Stimulated activated CD8-positive, alpha-beta memory T cell treated with anti-CD3 and anti-CD28 coated beads, Interleukin-12 subunit alpha, Interleukin-12 subunit beta, amount 100 ng/mL, for 1 hour (primary cell): ENCODE data around the gene IRF2BPL.

ENCODE experiments used
- DNase-seq: peaks from one replicate; pipeline ENCODE4 v3.0.0-alpha.2; 2020; ENCODE audit warnings: low read depth

IRF2BPL gene

GRCh38 chr14:77053046-77053841, 24.7 kb upstream of the IRF2BPL start:
- DNase-seq, result peak; percentile 77

DNA sequence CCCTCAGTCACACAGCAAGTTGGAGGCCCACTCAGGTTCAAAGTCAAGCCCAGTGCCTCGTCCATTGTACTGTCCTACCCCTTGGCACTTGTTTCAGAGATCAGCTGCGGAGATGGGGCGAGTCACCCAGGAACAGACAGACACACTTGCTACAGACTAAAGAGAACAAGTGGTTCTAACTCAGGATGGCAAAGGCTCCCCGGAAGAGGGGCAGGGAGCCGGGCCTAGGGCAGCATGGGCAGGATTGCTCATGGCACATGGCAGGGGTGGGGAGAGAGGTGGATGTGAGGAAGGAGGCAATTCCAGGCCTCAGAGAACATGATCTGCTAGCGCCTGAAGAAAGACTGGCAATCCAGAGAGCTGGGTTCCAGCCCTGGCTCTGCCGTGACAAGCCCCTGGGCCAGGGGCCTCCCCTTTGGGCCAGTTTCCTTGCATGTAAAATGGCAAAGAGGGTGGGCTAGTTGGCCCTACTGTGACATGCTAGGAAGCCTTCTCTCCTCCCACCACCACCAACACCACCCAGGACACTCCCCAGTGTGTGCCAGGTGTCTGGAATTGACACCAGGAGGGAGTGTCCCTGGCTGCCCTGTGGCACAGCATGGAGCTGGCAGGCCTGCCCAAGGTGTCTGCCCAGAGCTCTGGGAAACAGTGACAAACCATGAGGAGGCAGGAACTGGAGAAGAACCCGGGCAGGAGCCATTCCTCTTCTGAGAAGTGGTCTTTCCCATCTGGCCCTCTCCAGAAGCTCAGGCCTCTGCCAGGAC, 24.0 kb upstream of the IRF2BPL start:
- no peak for DNase-seq

DNA sequence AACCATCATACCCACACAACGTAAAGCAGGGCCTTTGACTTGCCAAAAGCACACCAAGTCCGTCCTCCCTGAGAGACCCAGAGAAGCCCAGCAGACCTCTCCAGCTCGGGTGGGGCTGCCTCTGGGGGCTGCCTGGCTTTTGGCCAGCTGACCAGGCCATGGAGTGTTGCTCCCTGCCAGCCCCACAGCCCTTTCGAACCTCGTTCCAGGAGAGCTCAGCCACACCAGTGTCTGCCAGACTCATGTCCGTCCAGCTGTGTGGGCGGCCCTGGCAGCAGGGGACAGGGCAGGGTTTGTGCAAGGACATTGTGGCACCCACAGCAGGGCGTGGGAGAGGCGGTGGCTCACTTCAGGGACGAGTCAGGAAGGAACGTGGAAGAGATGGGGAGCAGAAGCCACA, 22.6 kb upstream of the IRF2BPL start:
- DNase-seq, result no peak

GRCh38 chr14:77046721-77047120, 18.2 kb upstream of the IRF2BPL start:
- no peak for DNase-seq

DNA sequence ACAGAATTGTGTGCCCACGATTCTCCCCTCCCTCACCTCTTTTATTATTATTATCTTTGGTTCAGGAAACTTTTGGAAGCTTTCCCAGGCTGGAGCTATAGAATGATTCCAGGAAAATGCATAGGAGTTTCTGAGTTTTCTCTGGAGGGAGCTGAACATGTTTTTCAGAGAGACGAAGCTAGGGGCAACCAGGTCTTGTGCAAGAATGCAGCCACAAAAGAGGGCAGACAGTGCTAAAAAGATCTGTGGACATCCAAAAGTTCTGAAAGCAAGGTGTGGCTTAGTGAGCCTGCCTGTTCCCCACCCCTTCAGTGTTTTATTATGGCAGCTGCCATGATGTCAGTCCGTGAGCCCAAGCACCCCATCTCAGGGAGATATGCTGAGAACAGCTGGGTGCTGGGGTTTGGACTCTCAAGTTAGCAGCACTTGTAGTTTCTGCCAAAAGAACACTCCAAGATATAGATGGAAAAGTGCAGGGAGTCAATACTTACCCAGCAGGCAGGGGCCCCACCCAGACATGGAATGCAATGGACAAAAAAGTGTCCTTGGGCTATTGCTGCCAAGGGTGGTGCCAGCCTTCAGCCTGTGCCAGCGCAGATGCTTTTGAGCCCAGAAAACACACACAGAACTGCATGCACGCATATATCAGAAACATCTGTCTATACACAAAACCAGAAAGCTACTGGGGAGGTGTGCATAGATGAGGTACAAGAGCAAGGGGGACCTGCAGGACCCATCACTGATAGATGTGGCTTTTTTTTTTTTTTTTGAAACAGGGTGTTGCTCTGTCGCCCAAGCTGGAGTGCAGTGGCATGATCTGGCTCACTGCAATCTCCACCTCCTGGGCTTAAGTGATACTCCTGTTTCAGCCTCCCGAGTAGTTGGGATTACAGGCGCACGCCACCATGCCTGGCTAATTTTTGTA, 17.0 kb upstream of the IRF2BPL start:
- no peak for DNase-seq

DNA sequence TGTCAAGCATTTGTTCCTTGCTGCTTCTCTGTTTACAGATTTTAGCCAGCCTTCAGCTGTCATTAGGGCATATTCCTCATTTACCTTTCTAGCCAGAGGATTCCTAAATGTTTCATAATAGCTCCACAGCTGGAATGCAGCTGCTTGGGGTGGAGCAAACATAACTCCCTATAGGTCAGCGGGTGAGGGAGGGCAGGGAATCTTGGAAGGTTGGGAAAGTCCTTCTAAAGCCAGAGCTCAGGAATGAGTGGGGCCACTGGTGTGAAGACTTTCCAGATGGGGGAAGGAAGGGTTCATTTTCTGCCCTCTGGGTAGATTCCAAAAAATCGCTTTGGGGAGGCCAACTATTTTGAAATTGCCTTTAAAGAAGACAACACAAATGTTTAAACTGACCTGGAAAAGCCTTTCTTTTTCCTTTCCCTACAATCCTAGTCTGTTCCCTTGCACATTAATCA, 16.3 kb upstream of the IRF2BPL start:
- DNase-seq, result no peak

GRCh38 chr14:77043984-77044485, 15.5 kb upstream of the IRF2BPL start:
- DNase-seq, result no peak

GRCh38 chr14:77043177-77043983, 14.9 kb upstream of the IRF2BPL start:
- DNase-seq, result no peak

GRCh38 chr14:77041881-77042545, 13.5 kb upstream of the IRF2BPL start:
- no peak for DNase-seq

GRCh38 chr14:77040741-77041653, 12.5 kb upstream of the IRF2BPL start:
- no peak for DNase-seq

DNA sequence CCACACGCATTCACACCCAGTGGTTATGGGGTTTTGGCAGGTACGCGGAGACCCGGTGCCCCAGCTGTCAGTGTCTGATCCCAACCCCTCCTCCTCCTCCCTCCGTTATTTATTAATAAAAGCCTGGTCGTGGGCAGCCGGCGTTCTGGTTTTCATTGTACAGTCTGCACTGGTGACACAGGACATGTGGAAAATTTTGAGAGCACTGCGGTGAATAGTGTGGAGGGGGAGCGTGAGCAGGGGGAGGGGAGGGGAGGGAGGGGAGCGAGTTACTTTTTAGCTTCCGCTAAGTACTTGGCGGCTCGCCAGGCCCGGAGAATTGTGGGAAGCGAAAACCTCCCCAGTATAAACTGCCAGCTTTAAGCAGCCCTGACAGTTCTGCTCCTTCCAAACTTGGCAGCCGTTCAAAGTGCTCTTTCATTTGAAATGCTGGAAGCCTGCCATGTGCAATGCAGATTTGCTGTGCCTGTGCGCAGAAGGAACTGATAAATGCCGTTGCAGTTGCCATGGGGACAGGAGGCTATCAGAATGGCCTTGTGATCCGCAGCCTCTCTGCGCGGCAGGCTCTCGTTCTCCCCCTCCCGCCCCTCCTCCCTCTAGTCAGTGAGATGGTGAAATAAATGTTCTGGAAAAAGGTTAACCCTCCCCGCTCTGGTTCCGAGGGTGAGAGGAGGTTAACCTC, 11.7 kb upstream of the IRF2BPL start:
- peak; percentile 99 for DNase-seq

GRCh38 chr14:77039285-77040058, 11.0 kb upstream of the IRF2BPL start:
- no peak for DNase-seq

DNA sequence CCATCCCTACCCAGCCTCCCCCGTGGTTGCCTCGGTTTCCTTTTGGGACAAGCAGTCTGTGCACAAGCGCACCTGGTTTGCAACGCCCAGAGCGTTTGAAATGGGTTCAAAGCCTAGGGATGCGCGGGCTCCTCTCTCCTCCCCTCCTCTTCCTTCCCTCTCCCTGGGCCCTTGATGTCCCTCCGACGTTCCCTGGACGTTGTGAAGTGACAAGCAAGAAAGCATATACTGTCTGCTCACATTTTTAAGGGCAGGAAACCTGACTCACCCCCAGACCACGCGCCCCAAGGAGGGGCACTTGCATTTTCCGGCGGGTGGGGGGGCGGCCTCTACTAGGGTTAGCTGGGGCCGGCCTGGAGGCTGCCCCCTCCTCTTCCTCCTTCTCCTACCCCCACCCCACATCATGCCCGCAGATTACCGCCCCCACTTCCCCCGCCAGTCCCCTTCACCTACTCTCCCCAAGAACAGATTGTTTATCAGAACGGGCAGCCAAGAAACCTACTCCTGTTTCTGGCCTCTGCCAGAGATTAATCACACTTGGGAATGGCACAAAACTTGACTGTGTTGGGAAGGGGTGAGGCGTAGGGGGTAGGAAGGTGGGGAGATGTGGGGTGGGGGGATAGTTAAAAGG, 9.5 kb upstream of the IRF2BPL start:
- DNase-seq, result peak; percentile 56

DNA sequence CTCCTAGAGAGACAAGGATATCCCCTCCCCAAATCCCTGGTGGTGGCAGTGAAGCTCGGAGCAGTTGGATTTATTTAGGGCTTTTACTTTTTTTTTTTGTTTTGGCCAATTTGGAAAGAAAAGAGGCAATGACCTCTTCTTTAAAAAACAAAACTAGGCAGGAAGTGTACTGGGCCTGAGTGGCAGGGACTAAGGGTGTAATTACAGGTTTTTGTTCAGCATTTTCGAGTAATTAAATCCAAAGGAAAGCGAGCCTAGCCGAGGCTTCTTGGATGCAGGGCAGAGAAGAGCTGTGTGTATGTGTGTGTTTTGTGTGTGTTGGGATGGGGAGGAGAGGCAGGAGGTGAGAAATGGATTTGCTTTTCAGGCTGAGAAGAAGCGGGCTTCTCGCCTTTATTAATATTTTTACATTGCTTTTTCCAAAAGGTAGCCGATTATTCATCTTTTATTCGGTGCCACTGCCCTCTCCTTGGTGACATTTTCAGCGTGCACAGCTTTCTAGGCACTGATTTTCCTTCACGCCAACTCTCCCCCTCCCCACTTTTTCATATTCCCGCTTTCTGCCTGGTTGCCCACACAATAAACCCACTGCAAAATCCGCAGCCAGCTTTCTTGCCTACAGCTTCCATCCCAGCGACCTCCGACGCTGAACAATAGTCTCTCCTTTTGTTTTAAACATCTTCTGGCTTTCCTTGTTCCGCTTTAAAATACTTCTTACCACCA, 8.9 kb upstream of the IRF2BPL start:
- no peak for DNase-seq

DNA sequence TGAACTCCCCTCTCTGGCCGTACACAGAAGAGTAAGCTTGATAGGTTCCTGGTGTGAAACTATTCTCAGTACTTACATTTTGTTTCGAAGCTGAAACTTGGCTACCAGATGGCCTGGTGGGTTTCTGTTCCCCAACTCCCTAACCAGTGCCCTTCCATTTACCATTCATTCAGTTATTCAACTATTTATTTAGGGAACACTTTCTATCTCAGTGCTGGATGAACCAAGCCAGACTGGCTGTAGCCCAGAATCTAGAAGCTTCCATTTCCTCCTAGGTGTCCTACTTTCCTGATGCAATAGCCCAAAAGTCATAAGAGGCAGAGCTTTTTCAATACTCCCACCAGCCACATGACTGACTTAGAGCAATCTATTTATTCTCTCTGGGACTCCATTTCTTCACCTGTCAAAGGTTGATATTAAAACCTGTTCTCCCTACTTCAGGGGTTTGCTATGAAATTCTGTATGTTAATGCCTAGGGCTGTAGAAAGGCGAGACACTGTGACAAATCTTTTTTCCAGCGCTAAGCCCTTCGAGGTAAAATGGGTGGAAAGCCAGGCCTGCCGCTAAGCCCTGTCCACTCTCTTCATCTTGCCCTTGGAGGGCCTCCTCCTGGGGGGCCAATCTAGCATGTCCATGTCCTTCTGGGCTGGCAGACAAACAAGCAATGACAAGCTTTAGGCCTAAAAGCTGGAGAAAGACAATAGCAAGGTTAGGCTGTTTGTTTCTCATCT, 8.1 kb upstream of the IRF2BPL start:
- no peak for DNase-seq

GRCh38 chr14:77035267-77035666, 6.8 kb upstream of the IRF2BPL start:
- no peak for DNase-seq
